Retinal pigment epithelial cell (primary cell): ENCODE data around the gene AMH.
"Not testable (repeated sequence)": the region's sequence is repeated elsewhere in the genome, so short reads cannot be mapped to it uniquely, and the experiment has no call there.

Source experiments
- DNase-seq: peaks from one replicate; pipeline ENCODE4 v3.0.0-alpha.2; 2010; ENCODE audit warnings: low read depth
- H3K4me3 ChIP-seq: 2 replicates; pipeline ENCODE4 v1.5.1; 2011; ENCODE audit warnings: mild to moderate bottlenecking, low read length, control low read depth, moderate library complexity
- CTCF ChIP-seq: conservative IDR thresholded peaks from 2 replicates; pipeline ENCODE4 v1.5.1; 2011; ENCODE audit warnings: low read depth, low read length, control low read depth, inconsistent platforms

Gene AMH

GRCh38 chr19:2274931-2275535 lies 25.9 kb downstream of the AMH start:
- DNase-seq = no peak
- H3K4me3 ChIP-seq = no peak overlapping the region
- peak; percentile 62 for TF ChIP-seq CTCF

- TF ChIP-seq CTCF = no peak
- H3K4me3 ChIP-seq = no peak overlapping the region
- DNase-seq = no peak
These were observed 26.7 kb downstream of the AMH start for GRCh38 chr19:2275588-2276428.

- no peak for DNase-seq
- H3K4me3 ChIP-seq = no peak overlapping the region
- no peak for TF ChIP-seq CTCF
These were observed 27.4 kb downstream of the AMH start for GRCh38 chr19:2276429-2276986.

- H3K4me3 ChIP-seq = no peak overlapping the region
- DNase-seq = no peak
- TF ChIP-seq CTCF = no peak
These were observed 28.0 kb downstream of the AMH start for GRCh38 chr19:2277138-2277537.

- H3K4me3 ChIP-seq = no peak overlapping the region
- DNase-seq = no peak
- TF ChIP-seq CTCF = no peak
These were observed 29.5 kb downstream of the AMH start for GRCh38 chr19:2278459-2279158.

- no peak for TF ChIP-seq CTCF
- no peak for DNase-seq
- H3K4me3 ChIP-seq = no peak overlapping the region
These were observed 31.6 kb downstream of the AMH start for GRCh38 chr19:2280633-2281264.

GRCh38 chr19:2281265-2282061 lies 32.3 kb downstream of the AMH start:
- not testable (repeated sequence) for H3K4me3 ChIP-seq

More at GRCh38 chr19:2281265-2282061, 32.3 kb downstream of the AMH start:
- DNase-seq = not testable (repeated sequence)
